ENCODE results near the gene CXCR5.

The CXCR5 gene

DNA sequence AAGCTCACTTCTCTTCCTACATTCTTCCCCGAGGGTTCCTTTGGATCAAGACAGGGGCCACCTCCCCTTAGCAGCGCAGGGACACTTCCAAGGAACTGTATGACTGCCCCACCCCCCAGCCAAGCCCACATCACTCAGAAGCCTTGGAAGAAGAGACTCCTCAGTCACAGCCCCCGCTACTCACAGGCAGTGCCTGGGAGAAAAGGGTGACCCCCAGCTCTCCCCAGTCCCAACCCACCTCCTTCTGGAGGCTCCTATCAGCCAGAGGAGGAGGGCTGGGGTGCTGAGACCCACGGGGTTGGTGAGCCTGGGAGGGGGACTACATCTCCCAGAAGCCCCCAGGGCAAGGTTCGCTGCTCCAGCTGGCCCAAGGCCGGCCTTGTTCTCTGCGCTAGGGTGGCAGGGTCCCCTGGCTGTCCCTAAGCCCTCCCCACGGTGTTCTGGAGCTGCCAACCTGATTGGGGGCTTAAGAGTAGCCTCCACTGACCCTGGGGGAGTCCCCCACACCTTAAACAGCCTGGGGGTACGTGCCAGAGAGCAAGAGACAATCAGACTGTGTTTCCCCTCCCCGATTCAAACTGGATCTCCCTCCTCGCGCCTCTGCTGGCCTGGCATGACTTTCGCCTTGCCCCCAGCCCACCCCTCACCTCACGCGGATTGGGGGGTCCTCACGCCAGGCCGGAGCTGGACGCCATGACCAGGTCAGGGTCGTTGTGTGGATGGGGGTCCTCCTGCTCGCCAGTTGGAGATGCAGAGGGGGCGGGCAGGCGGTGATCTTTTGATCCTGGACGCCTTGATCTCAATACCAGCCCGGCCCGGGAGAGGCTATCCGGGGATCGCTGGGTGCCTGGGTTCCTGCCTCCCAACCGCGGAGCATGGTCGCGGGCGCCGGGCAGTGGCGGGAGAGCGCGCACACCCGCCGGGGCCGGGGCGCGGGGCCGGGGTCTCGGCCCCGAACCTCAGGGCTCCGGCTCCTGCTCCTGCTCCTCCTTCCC, 41.2 kb downstream of the CXCR5 start:
- Histone ChIP-seq H3K4me2 (ENCODE audit: low read length, poor library complexity, severe bottlenecking) (peak overlapping the region; percentile 85), H3K27ac (ENCODE audit: low read length, poor library complexity, severe bottlenecking) (peak overlapping the region; percentile 70), H2BK15ac (ENCODE audit: low read depth, poor library complexity, severe bottlenecking) (peak overlapping the region; percentile 39), H3K14ac (ENCODE audit: low read length in 2 of 2) (peak overlapping the region in 1 of 2 experiments; percentile 95), H4K8ac (ENCODE audit: low read length) (no peak overlapping the region), H3K4me3 (ENCODE audit: insufficient read depth in 1 of 2, low read depth in 1 of 2, low read length in 2 of 2) (peak overlapping the region; percentile 78 to 97), H3K9ac (ENCODE audit: low read length) (peak overlapping the region; percentile 95), H3K36me3 (ENCODE audit: control insufficient read depth in 1 of 2, insufficient read depth in 2 of 2, low read depth in 1 of 2, low read length in 2 of 2) (peaks cover 0 to 13% of the 10 kb centered on the region in 2 experiments), H3K27me3 (ENCODE audit: control insufficient read depth in 1 of 2, insufficient read depth in 1 of 2, low read length in 2 of 2) (no peaks in the 10 kb centered on the region), H2BK12ac (ENCODE audit: low read length in 2 of 2) (peak overlapping the region in 1 of 2 experiments; percentile 42), H2AFZ (ENCODE audit: low read depth, low read length) (no peak overlapping the region), H2BK5ac (ENCODE audit: low read depth, low read length, poor library complexity, severe bottlenecking) (no peak overlapping the region), H2AK5ac (ENCODE audit: low read length, severe bottlenecking) (no peak overlapping the region), H3K79me1 (replicated peaks; ENCODE audit: low read length, poor library complexity, severe bottlenecking) (no peaks in the 10 kb centered on the region), H3K4ac (ENCODE audit: low read depth in 1 of 2, low read length in 2 of 2) (peak overlapping the region; percentile 41 to 56), H3K9me3 (ENCODE audit: control insufficient read depth, low read length) (no peaks in the 10 kb centered on the region), H2BK120ac (ENCODE audit: low read depth, low read length) (peak overlapping the region; percentile 62), H3K18ac (ENCODE audit: low read depth in 1 of 2, low read length in 2 of 2) (peak overlapping the region; percentile 74 to 97), H3K4me1 (ENCODE audit: control insufficient read depth, insufficient read depth, low read depth, low read length) (peaks cover 45% of the 10 kb centered on the region), H3K23ac (ENCODE audit: low read length in 2 of 2) (peak overlapping the region in 1 of 2 experiments; percentile 37), H4K91ac (ENCODE audit: low read length) (peak overlapping the region; percentile 12)
- 1% methylated on average over 31 of the region's 45 CpGs for WGBS
- peak; percentile 60 for DNase-seq

GRCh38 chr11:118927554-118928100, 43.9 kb downstream of the CXCR5 start:
- H3K36me3 ChIP-seq (ENCODE audit: control insufficient read depth in 1 of 2, insufficient read depth in 2 of 2, low read depth in 1 of 2, low read length in 2 of 2) = peaks cover 0 to 11% of the 10 kb centered on the region in 2 experiments
- peak overlapping the region in 1 of 2 experiments; percentile 52 for H3K4ac ChIP-seq (ENCODE audit: low read depth in 1 of 2, low read length in 2 of 2)
- no peak overlapping the region for H4K91ac ChIP-seq (ENCODE audit: low read length)
- no peak overlapping the region for H2BK5ac ChIP-seq (ENCODE audit: low read depth, low read length, poor library complexity, severe bottlenecking)
- H3K18ac ChIP-seq (ENCODE audit: low read depth in 1 of 2, low read length in 2 of 2) = peak overlapping the region in 1 of 2 experiments; percentile 49
- no peak overlapping the region for H3K23ac ChIP-seq (ENCODE audit: low read length in 2 of 2)
- no peak overlapping the region for H4K8ac ChIP-seq (ENCODE audit: low read length)
- 13% methylated on average over 7 of the region's 7 CpGs for WGBS
- H3K27ac ChIP-seq (ENCODE audit: low read length, poor library complexity, severe bottlenecking) = peak overlapping the region; percentile 49
- peak overlapping the region; percentile 44 to 73 for H2BK12ac ChIP-seq (ENCODE audit: low read length in 2 of 2)
- H3K4me3 ChIP-seq (ENCODE audit: insufficient read depth in 1 of 2, low read depth in 1 of 2, low read length in 2 of 2) = peak overlapping the region in 1 of 2 experiments; percentile 90
- H3K4me2 ChIP-seq (ENCODE audit: low read length, poor library complexity, severe bottlenecking) = peak overlapping the region; percentile 79
- no peak overlapping the region for H3K14ac ChIP-seq (ENCODE audit: low read length in 2 of 2)
- DNase-seq = no peak
- H3K79me1 ChIP-seq (replicated peaks; ENCODE audit: low read length, poor library complexity, severe bottlenecking) = peaks cover 4% of the 10 kb centered on the region
- H3K9ac ChIP-seq (ENCODE audit: low read length) = peak overlapping the region; percentile 71
- H3K27me3 ChIP-seq (ENCODE audit: control insufficient read depth in 1 of 2, insufficient read depth in 1 of 2, low read length in 2 of 2) = peaks cover 5 to 7% of the 10 kb centered on the region in 2 experiments
- no peak overlapping the region for H2BK15ac ChIP-seq (ENCODE audit: low read depth, poor library complexity, severe bottlenecking)
- no peak overlapping the region for H2AFZ ChIP-seq (ENCODE audit: low read depth, low read length)
- H3K9me3 ChIP-seq (ENCODE audit: control insufficient read depth, low read length) = no peaks in the 10 kb centered on the region
- H2BK120ac ChIP-seq (ENCODE audit: low read depth, low read length) = no peak overlapping the region
- H2AK5ac ChIP-seq (ENCODE audit: low read length, severe bottlenecking) = peak overlapping the region; percentile 50
- peaks cover 27% of the 10 kb centered on the region for H3K4me1 ChIP-seq (ENCODE audit: control insufficient read depth, insufficient read depth, low read depth, low read length)

- H3K9me3 ChIP-seq (ENCODE audit: control insufficient read depth, low read length) = no peaks in the 10 kb centered on the region
- peak overlapping the region; percentile 86 for H2BK120ac ChIP-seq (ENCODE audit: low read depth, low read length)
- peak overlapping the region in 1 of 2 experiments; percentile 46 for H3K23ac ChIP-seq (ENCODE audit: low read length in 2 of 2)
- peaks cover 0 to 5% of the 10 kb centered on the region in 2 experiments for H3K36me3 ChIP-seq (ENCODE audit: control insufficient read depth in 1 of 2, insufficient read depth in 2 of 2, low read depth in 1 of 2, low read length in 2 of 2)
- H3K79me1 ChIP-seq (replicated peaks; ENCODE audit: low read length, poor library complexity, severe bottlenecking) = peaks cover 4% of the 10 kb centered on the region
- H3K4me1 ChIP-seq (ENCODE audit: control insufficient read depth, insufficient read depth, low read depth, low read length) = peaks cover 20% of the 10 kb centered on the region
- H2BK5ac ChIP-seq (ENCODE audit: low read depth, low read length, poor library complexity, severe bottlenecking) = peak overlapping the region; percentile 67
- peak overlapping the region; percentile 85 for H3K9ac ChIP-seq (ENCODE audit: low read length)
- H2BK12ac ChIP-seq (ENCODE audit: low read length in 2 of 2) = peak overlapping the region; percentile 49 to 75
- WGBS = 0% methylated on average over 32 of the region's 32 CpGs
- H2AFZ ChIP-seq (ENCODE audit: low read depth, low read length) = peak overlapping the region; percentile 70
- peak overlapping the region; percentile 95 for H3K18ac ChIP-seq (ENCODE audit: low read depth in 1 of 2, low read length in 2 of 2)
- peak overlapping the region; percentile 61 for H4K8ac ChIP-seq (ENCODE audit: low read length)
- H3K4ac ChIP-seq (ENCODE audit: low read depth in 1 of 2, low read length in 2 of 2) = peak overlapping the region in 1 of 2 experiments; percentile 88
- peak overlapping the region; percentile 97 for H2BK15ac ChIP-seq (ENCODE audit: low read depth, poor library complexity, severe bottlenecking)
- peak overlapping the region; percentile 79 for H3K4me2 ChIP-seq (ENCODE audit: low read length, poor library complexity, severe bottlenecking)
- peaks cover 5 to 7% of the 10 kb centered on the region in 2 experiments for H3K27me3 ChIP-seq (ENCODE audit: control insufficient read depth in 1 of 2, insufficient read depth in 1 of 2, low read length in 2 of 2)
- H4K91ac ChIP-seq (ENCODE audit: low read length) = peak overlapping the region; percentile 89
- H3K14ac ChIP-seq (ENCODE audit: low read length in 2 of 2) = no peak overlapping the region
- peak overlapping the region; percentile 87 for H3K27ac ChIP-seq (ENCODE audit: low read length, poor library complexity, severe bottlenecking)
- H2AK5ac ChIP-seq (ENCODE audit: low read length, severe bottlenecking) = no peak overlapping the region
- peak overlapping the region; percentile 69 to 90 for H3K4me3 ChIP-seq (ENCODE audit: insufficient read depth in 1 of 2, low read depth in 1 of 2, low read length in 2 of 2)
- DNase-seq = peak; percentile 94
Observed at GRCh38 chr11:118928101-118928869, 44.6 kb downstream of the CXCR5 start.

Data from mesenchymal stem cell (in vitro differentiated cells and primary cell).